Measurements from ENCODE around the gene DHX30. TPM values are rescaled to one million over a fixed set of nuclear protein-coding genes. Genes with fewer than 3 reads are reported as not detected.

Gene DHX30
- total and polyA plus RNA-seq, 2 of the 8 experiments (the other 6 are each of a cell fraction or from before 2014, with no cell fraction given) = 82.4 to 97.9 TPM

- no peak overlapping the region for H2AK5ac ChIP-seq (ENCODE audit: low read depth, low read length)
- H3K4me3 ChIP-seq (ENCODE audit: extremely low read depth in 1 of 4, insufficient read depth in 2 of 4, low read depth in 3 of 4, low read length in 4 of 4) = no peak overlapping the region
- CTCF ChIA-PET (ENCODE audit: partially characterized antibody) = interaction anchor here (0.6 to 1.6 kb wide), 2 partner anchors 31 to 53 kb away, joined by 3 read pairs; no protein-coding TSS in a partner anchor
- H3K18ac ChIP-seq (ENCODE audit: extremely low read depth, low read length) = no peak overlapping the region
- TF ChIP-seq NANOG (IDR thresholded peaks at IDR 0.05; ENCODE audit: insufficient read depth, low read depth, low read length, poor library complexity, severe bottlenecking) (no peak), POU5F1 (IDR thresholded peaks at IDR 0.05; ENCODE audit: low read depth, low read length) (no peak), ZNF274 (IDR thresholded peaks at IDR 0.05; ENCODE audit: borderline replicate concordance, extremely low read depth, low read length) (no peak), POLR2AphosphoS5 (IDR thresholded peaks at IDR 0.05; ENCODE audit: low read depth, low read length) (no peak), EGR1 (IDR thresholded peaks at IDR 0.05; ENCODE audit: borderline replicate concordance, low read depth, low read length) (no peak)
- no peak overlapping the region for H4K91ac ChIP-seq (replicated peaks; ENCODE audit: insufficient read length, low read length)
- no peak overlapping the region for H3K27ac ChIP-seq (ENCODE audit: low read depth, low read length)
- POLR2A ChIA-PET (ENCODE audit: partially characterized antibody) = no interaction called here
- H3K79me2 ChIP-seq (ENCODE audit: control insufficient read depth in 1 of 2, insufficient read depth in 2 of 2, low read length in 2 of 2) = no peaks in the 10 kb centered on the region
- H3K14ac ChIP-seq (ENCODE audit: insufficient read length) = no peak overlapping the region
- peaks cover 0 to 12% (median 5%) of the 10 kb centered on the region in 4 experiments; a peak in 5 of 7 replicates for H3K4me1 ChIP-seq (replicated peaks in 1 of 4; ENCODE audit: control insufficient read depth in 3 of 4, insufficient read depth in 4 of 4, low read length in 3 of 4)
- no peaks in the 10 kb centered on the region for H3K9me3 ChIP-seq (ENCODE audit: insufficient read depth in 2 of 2, low read depth in 1 of 2, low read length in 1 of 2)
- 83% methylated on average over 3 of the region's 3 CpGs; no CpG with 5 or more reads in 1 of the 2 experiments for WGBS, 2 experiments (ENCODE audit: extremely low coverage in 1 of 2, insufficient coverage in 1 of 2, insufficient read length in 1 of 2, insufficient replicate concordance in 2 of 2, low coverage in 1 of 2, low lambda C conversion rate in 2 of 2, missing lambda C conversion rate in 1 of 2)
- H4K5ac ChIP-seq (ENCODE audit: insufficient read length, low read depth, low read length) = no peak overlapping the region
- no peaks in the 10 kb centered on the region for H3K27me3 ChIP-seq (replicated peaks in 1 of 4; ENCODE audit: control insufficient read depth in 3 of 4, extremely low read depth in 1 of 4, insufficient read depth in 3 of 4, low read length in 3 of 4)
- no peak overlapping the region for H3K4ac ChIP-seq (replicated peaks; ENCODE audit: insufficient read length, low read depth, low read length)
- no peak for DNase-seq (ENCODE audit: low read depth in 1 of 2, low spot score in 2 of 2)
- no peak overlapping the region for H2BK5ac ChIP-seq (ENCODE audit: low read depth, low read length)
- H3K23me2 ChIP-seq (ENCODE audit: low read depth, low read length) = no peaks in the 10 kb centered on the region
- H2BK120ac ChIP-seq (replicated peaks; ENCODE audit: low read depth, low read length) = no peak overlapping the region
- H3K79me1 ChIP-seq (ENCODE audit: low read depth, low read length) = no peaks in the 10 kb centered on the region
- H3K56ac ChIP-seq (replicated peaks; ENCODE audit: insufficient read length, low read depth, low read length) = no peak overlapping the region
- no peak overlapping the region for H4K8ac ChIP-seq (ENCODE audit: extremely low read depth, insufficient read depth, low read length)
- no peak overlapping the region for H2BK12ac ChIP-seq (ENCODE audit: low read depth, low read length)
- H4K20me1 ChIP-seq (replicated peaks in 1 of 2; ENCODE audit: control insufficient read depth in 1 of 2, insufficient read depth in 2 of 2, low read length in 2 of 2) = no peaks in the 10 kb centered on the region
- no peak overlapping the region for H2AFZ ChIP-seq (ENCODE audit: low read length)
- H2BK15ac ChIP-seq (ENCODE audit: low read length) = no peak overlapping the region
- H3K36me3 ChIP-seq (ENCODE audit: control insufficient read depth in 2 of 4, insufficient read depth in 4 of 4, low read length in 3 of 4) = peaks cover 0 to 6% (median 0%) of the 10 kb centered on the region in 4 experiments; a peak in 2 of 8 replicates
- FAIRE-seq = no peak
- no peak overlapping the region for H2BK20ac ChIP-seq (ENCODE audit: low read length)
- no peak overlapping the region for H3K23ac ChIP-seq (ENCODE audit: insufficient read length)
- no peak overlapping the region for H3K4me2 ChIP-seq (ENCODE audit: insufficient read depth in 1 of 2, low read depth in 2 of 2, low read length in 2 of 2)
- no peak overlapping the region for H3K9ac ChIP-seq (replicated peaks in 1 of 4; ENCODE audit: extremely low read depth in 1 of 4, low read depth in 3 of 4, low read length in 3 of 4)
Observed at GRCh38 chr3:47896736-47897135, 93.8 kb downstream of the DHX30 start.
